Right lobe of liver (tissue), 6 donors: ENCODE results near the gene CSK. TPM values are rescaled to one million over a fixed set of nuclear protein-coding genes. Genes with fewer than 3 reads are reported as not detected.
A peak's percentile ranks its signal among the peaks of the same experiment; 100 is the strongest.

Experiments used
- ATAC-seq, 4 donors: fragments of 200-7000 bp; cut with Tn5 transposase; one replicate each; pipeline ENCODE4 v1.9.1; 2020; ENCODE audit warnings: mild to moderate bottlenecking in 4 of 4, moderate library complexity in 4 of 4
- DNase-seq, 3 donors: peaks; one replicate each; pipeline ENCODE4 v3.0.0-alpha.2; 2020
- H3K27ac ChIP-seq, 3 donors: fragments of 200-600 bp; one replicate each; pipeline ENCODE4 v1.8.0; 2022
- H3K27me3 ChIP-seq, 2 donors: fragments of 200-600 bp; one replicate each; pipeline ENCODE4 v1.8.0; 2022
- H3K36me3 ChIP-seq, 4 donors: fragments of 200-600 bp; sonication (generic) in 1 of 4; one replicate each; pipeline versions ENCODE4 v1.5.1 to v1.8.0; 2017 to 2022; ENCODE audit warnings: control low read depth in 1 of 4
- H3K4me1 ChIP-seq, 4 donors: fragments of 200-600 bp; sonication (generic) in 1 of 4; one replicate each; pipeline versions ENCODE4 v1.5.1 to v1.8.0; 2017 to 2022; ENCODE audit warnings: control low read depth in 1 of 4
- H3K4me3 ChIP-seq, 3 donors: fragments of 200-600 bp; one replicate each; pipeline ENCODE4 v1.8.0; 2022
- H3K9me3 ChIP-seq, 4 donors: fragments of 200-600 bp; sonication (generic) in 1 of 4; one replicate each; pipeline versions ENCODE4 v1.5.1 to v1.8.0; 2017 to 2022; ENCODE audit warnings: control low read depth in 1 of 4
- POLR2A ChIP-seq: fragments of 450-650 bp; IDR thresholded peaks from one replicate; pipeline ENCODE4 v1.6.1; 2017; ENCODE audit warnings: antibody characterized with exemption, mild to moderate bottlenecking
- WGBS: methylation state at CpG from one replicate; pipeline ENCODE4 v1.1.6; 2018; ENCODE audit warnings: low coverage, low lambda C conversion rate; ENCODE audit not compliant: insufficient coverage; ENCODE audit errors: missing lambda C conversion rate; 5-methylcytosine and 5-hydroxymethylcytosine counted together
- intact Hi-C, 2 donors: fragments of 100-400 bp; cut with DNase I; formaldehyde crosslinking; loops; one replicate each; pipeline versions ENCODE4 v1.11.2 to v1.14.1; 2022
- total RNA-seq, 6 experiments: library from RNA; depleted of rRNA in 2 of 6; stranded (reverse); fragments of >200 nt in 2 of 6; fragmentation: NEBNext Ultra II Directional in 3 of 6; extraction: Animal tissue kit (Norgen Biotek cat#: 25700) in 3 of 6; gene quantifications; one replicate each; pipeline versions ENCODE4 v1.1.0 to v1.2.4, GENCODE V29; 2016 to 2023
- TF ChIP-seq, protein P1 (sequence below), 4 donors: fragments of 200-600 bp in 3 of 4; fragments of 450-650 bp in 1 of 4; IDR thresholded peaks; one replicate each; pipeline versions ENCODE4 v1.5.1 to v1.8.0; 2016 to 2022; ENCODE audit warnings: antibody characterized with exemption in 4 of 4, mild to moderate bottlenecking in 2 of 4
- donor health status: DM: no; HTN: yes; CAD: no.
- donor health status: DM: no; HTN: no; CAD: no.
- donor health status: DM: no; HTN: no; CAD: no.
- donor health status: DM: no; HTN: yes; CAD: no.
- donor health status: DM: no; HTN: yes; CAD: no.

The CSK gene
- total RNA-seq, 6 experiments from 2014 or later, result 22.2 to 50.9 (median 32.7) TPM

GRCh38 chr15:74776821-74777768 lies 4.8 kb upstream of the CSK start:
- H3K4me3 ChIP-seq, result no peak overlapping the region

GRCh38 chr15:74777769-74778598 lies 3.9 kb upstream of the CSK start:
- intact Hi-C loops, result no loop called here
- Histone ChIP-seq H3K4me1 (peaks cover 0 to 46% (median 9%) of the 10 kb centered on the region in 4 donors), H3K27ac (peak overlapping the region; percentile 24 to 90 (median 28)), H3K4me3 (no peak overlapping the region), H3K9me3 (no peaks in the 10 kb centered on the region), H3K36me3 (no peaks in the 10 kb centered on the region), H3K27me3 (no peaks in the 10 kb centered on the region)
- ATAC-seq, result no peak
- 72% methylated on average over 6 of the region's 6 CpGs for WGBS
- peak in 1 of 3 donors; percentile 43 for DNase-seq
- TF ChIP-seq, protein P1, sequence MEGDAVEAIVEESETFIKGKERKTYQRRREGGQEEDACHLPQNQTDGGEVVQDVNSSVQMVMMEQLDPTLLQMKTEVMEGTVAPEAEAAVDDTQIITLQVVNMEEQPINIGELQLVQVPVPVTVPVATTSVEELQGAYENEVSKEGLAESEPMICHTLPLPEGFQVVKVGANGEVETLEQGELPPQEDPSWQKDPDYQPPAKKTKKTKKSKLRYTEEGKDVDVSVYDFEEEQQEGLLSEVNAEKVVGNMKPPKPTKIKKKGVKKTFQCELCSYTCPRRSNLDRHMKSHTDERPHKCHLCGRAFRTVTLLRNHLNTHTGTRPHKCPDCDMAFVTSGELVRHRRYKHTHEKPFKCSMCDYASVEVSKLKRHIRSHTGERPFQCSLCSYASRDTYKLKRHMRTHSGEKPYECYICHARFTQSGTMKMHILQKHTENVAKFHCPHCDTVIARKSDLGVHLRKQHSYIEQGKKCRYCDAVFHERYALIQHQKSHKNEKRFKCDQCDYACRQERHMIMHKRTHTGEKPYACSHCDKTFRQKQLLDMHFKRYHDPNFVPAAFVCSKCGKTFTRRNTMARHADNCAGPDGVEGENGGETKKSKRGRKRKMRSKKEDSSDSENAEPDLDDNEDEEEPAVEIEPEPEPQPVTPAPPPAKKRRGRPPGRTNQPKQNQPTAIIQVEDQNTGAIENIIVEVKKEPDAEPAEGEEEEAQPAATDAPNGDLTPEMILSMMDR (IDR thresholded peaks at IDR 0.05), result no peak
- no peak for TF ChIP-seq POLR2A

More at GRCh38 chr15:74776821-74777768, 4.8 kb upstream of the CSK start:
- H3K27ac ChIP-seq, result peak overlapping the region in 2 of 3 donors; percentile 24 to 47
- DNase-seq (peak in 1 of 3 donors; percentile 53), ATAC-seq (peak in 1 of 4 donors; percentile 1)
- H3K9me3 ChIP-seq, result no peaks in the 10 kb centered on the region
- intact Hi-C loops, result no loop called here
- no peaks in the 10 kb centered on the region for H3K36me3 ChIP-seq
- peaks cover 0 to 43% (median 9%) of the 10 kb centered on the region in 4 donors for H3K4me1 ChIP-seq
- no peak for TF ChIP-seq POLR2A
- TF ChIP-seq, protein P1 (IDR thresholded peaks at IDR 0.05), result no peak
- no peaks in the 10 kb centered on the region for H3K27me3 ChIP-seq
- whole genome bisulfite sequencing, result 43% methylated on average over 11 of the region's 13 CpGs

- DNase-seq (no peak), ATAC-seq (no peak)
- Histone ChIP-seq H3K27ac (peak overlapping the region in 2 of 3 donors; percentile 90 to 94), H3K27me3 (no peaks in the 10 kb centered on the region), H3K4me3 (no peak overlapping the region), H3K36me3 (no peaks in the 10 kb centered on the region), H3K9me3 (no peaks in the 10 kb centered on the region), H3K4me1 (peaks cover 0 to 52% (median 12%) of the 10 kb centered on the region in 4 donors)
- intact Hi-C loops, result no loop called here
- TF ChIP-seq, protein P1 (IDR thresholded peaks at IDR 0.05), result no peak
- TF ChIP-seq POLR2A, result no peak
- 96% methylated on average over 3 of the region's 5 CpGs for WGBS
These were observed 3.3 kb upstream of the CSK start for GRCh38 chr15:74778599-74778970.

DNA sequence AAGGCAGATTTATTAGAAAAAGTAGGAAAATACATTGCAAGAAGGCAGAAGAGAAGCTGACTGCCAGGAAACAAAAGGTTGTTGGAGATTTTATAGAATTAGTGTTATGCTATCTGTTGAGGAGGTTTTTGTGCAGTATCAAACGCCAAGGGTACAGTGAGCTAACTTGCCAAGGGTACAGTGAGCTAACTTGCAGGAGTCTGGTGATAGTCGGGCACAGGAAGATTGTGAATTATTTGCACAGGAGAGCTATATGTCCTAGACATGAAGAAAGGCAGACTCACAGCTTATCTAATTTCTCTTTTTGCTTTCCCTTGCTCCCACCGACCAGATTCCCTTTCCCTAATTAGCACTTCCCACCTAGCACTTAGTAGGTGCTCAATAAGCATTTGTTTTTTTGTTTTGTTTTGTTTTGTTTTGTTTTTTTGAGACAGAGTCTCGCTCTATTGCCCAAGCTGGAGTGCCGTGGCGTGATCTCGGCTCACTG lies 2.7 kb upstream of the CSK start:
- WGBS, result 35% methylated on average over 6 of the region's 7 CpGs
- Histone ChIP-seq H3K36me3 (no peaks in the 10 kb centered on the region), H3K4me1 (peaks cover 0 to 58% (median 15%) of the 10 kb centered on the region in 4 donors), H3K9me3 (no peaks in the 10 kb centered on the region), H3K27ac (peak overlapping the region; percentile 85 to 94 (median 90)), H3K27me3 (no peaks in the 10 kb centered on the region), H3K4me3 (no peak overlapping the region)
- DNase-seq (no peak), ATAC-seq (no peak)
- intact Hi-C loops, result no loop called here
- TF ChIP-seq POLR2A, result no peak
- TF ChIP-seq, protein P1 (IDR thresholded peaks at IDR 0.05), result no peak
